Left ventricle myocardium inferior (tissue), 1 donor: ENCODE measurements around the gene PIAS1. TPM values are rescaled to one million over a fixed set of nuclear protein-coding genes. Genes with fewer than 3 reads are reported as not detected.
A peak's percentile ranks its signal among the peaks of the same experiment; 100 is the strongest.
"Not testable (repeated sequence)": the region's sequence is repeated elsewhere in the genome, so short reads cannot be mapped to it uniquely, and the experiment has no call there.

Source experiments
- DNase-seq: peaks from one replicate; pipeline ENCODE4 v3.0.0-alpha.2; 2020
- H3K27ac ChIP-seq: fragments of 200-600 bp; replicated peaks from 2 replicates; pipeline ENCODE4 v1.8.0; 2021
- H3K27me3 ChIP-seq: fragments of 200-600 bp; 2 replicates; pipeline ENCODE4 v1.8.0; 2021; ENCODE audit warnings: low read depth
- H3K36me3 ChIP-seq: fragments of 200-600 bp; 2 replicates; pipeline ENCODE4 v1.8.0; 2021
- H3K4me1 ChIP-seq: fragments of 200-600 bp; 2 replicates; pipeline ENCODE4 v1.8.0; 2021
- H3K4me3 ChIP-seq: fragments of 200-600 bp; 2 replicates; pipeline ENCODE4 v1.8.0; 2021; ENCODE audit warnings: mild to moderate bottlenecking, moderate library complexity
- H3K9me3 ChIP-seq: fragments of 200-600 bp; replicated peaks from 2 replicates; pipeline ENCODE4 v1.8.0; 2021
- intact Hi-C: fragments of 100-400 bp; cut with micrococcal nuclease; formaldehyde crosslinking; loops from one replicate; pipeline ENCODE4 v1.11.0; 2022
- long read RNA-seq: library from polyadenylated mRNA; unstranded; transcript quantifications from one replicate; pipeline ENCODE4 v2.0.0, GENCODE V29; 2021
- total RNA-seq: library from RNA; stranded (reverse); fragmentation: NEBNext Ultra II Directional; extraction: Animal tissue kit (Norgen Biotek cat#: 25700); gene quantifications from one replicate; pipeline ENCODE4 v1.2.1, GENCODE V29; 2021
- TF ChIP-seq, protein P1 (sequence below): fragments of 200-600 bp; IDR thresholded peaks from 2 replicates; pipeline ENCODE4 v1.8.0; 2021; ENCODE audit warnings: antibody characterized with exemption, mild to moderate bottlenecking, borderline replicate concordance
- donor health status: DM: no; HTN: yes; CAD: no; lungs with severe emphysema.

Gene PIAS1
- total RNA-seq: 29.9 TPM
- long read RNA-seq, full-length matches to known transcripts: 34 of 38 reads
- long read RNA-seq, partial matches to known transcripts: 0 of 38 reads
- long read RNA-seq, other reads (novel, unspliced or antisense): 4 of 38 reads

GRCh38 chr15:68053701-68054627, at the start of gene PIAS1:
PIAS1 (plus strand) TSS chr15:68054315; CDS start chr15:68054327, 12 bp downstream.
- Histone ChIP-seq H3K4me3 (peak within 1 kb of the TSS; percentile 98), H3K36me3 (no peaks in the 10 kb centered on the region), H3K4me1 (peaks cover 50% of the 10 kb centered on the region), H3K27me3 (no peaks in the 10 kb centered on the region), H3K27ac (peak within 1 kb of the TSS; percentile 92), H3K9me3 (no peaks in the 10 kb centered on the region)
- peak; percentile 95 for DNase-seq
- TF ChIP-seq, protein P1, sequence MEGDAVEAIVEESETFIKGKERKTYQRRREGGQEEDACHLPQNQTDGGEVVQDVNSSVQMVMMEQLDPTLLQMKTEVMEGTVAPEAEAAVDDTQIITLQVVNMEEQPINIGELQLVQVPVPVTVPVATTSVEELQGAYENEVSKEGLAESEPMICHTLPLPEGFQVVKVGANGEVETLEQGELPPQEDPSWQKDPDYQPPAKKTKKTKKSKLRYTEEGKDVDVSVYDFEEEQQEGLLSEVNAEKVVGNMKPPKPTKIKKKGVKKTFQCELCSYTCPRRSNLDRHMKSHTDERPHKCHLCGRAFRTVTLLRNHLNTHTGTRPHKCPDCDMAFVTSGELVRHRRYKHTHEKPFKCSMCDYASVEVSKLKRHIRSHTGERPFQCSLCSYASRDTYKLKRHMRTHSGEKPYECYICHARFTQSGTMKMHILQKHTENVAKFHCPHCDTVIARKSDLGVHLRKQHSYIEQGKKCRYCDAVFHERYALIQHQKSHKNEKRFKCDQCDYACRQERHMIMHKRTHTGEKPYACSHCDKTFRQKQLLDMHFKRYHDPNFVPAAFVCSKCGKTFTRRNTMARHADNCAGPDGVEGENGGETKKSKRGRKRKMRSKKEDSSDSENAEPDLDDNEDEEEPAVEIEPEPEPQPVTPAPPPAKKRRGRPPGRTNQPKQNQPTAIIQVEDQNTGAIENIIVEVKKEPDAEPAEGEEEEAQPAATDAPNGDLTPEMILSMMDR: no peak
- intact Hi-C loops: loop anchor here (5.0 kb wide), 1 partner anchor 182 kb away; no protein-coding TSS in a partner anchor

DNA sequence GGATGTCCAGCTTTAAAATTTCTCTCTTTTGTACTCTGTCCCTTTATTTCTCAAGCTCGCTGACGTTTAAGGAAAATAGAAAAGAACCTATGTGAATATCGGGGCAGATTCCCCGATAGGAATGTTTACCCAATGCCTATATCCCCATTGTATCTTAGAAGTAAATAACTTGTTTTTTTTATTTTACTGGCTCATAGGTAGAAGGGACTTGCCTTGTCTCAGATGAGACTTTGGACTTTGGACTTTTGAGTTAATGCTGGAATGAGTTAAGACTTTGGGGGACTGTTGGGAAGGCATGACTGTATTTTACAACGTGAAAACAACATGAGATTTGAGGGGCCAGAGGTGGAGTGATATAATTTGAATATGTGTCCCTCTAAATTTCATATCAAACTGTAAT, 46.5 kb upstream of the PIAS1 start:
- not testable (repeated sequence) for DNase-seq, H3K27ac ChIP-seq

GRCh38 chr15:68010361-68011153, 43.6 kb upstream of the PIAS1 start:
- no peaks in the 10 kb centered on the region for H3K27me3 ChIP-seq
- intact Hi-C loops: no loop called here
- H3K36me3 ChIP-seq: no peaks in the 10 kb centered on the region
- no peak overlapping the region for H3K27ac ChIP-seq
- no peak for DNase-seq
- no peaks in the 10 kb centered on the region for H3K4me1 ChIP-seq
- H3K9me3 ChIP-seq: peaks cover 10% of the 10 kb centered on the region
- H3K4me3 ChIP-seq: no peak overlapping the region
- TF ChIP-seq, protein P1: no peak

More for the DNA sequence above, 46.5 kb upstream of the PIAS1 start:
- H3K4me1 ChIP-seq, H3K4me3 ChIP-seq, H3K36me3 ChIP-seq, H3K9me3 ChIP-seq, intact Hi-C loops, H3K27me3 ChIP-seq: not testable (repeated sequence)

DNA sequence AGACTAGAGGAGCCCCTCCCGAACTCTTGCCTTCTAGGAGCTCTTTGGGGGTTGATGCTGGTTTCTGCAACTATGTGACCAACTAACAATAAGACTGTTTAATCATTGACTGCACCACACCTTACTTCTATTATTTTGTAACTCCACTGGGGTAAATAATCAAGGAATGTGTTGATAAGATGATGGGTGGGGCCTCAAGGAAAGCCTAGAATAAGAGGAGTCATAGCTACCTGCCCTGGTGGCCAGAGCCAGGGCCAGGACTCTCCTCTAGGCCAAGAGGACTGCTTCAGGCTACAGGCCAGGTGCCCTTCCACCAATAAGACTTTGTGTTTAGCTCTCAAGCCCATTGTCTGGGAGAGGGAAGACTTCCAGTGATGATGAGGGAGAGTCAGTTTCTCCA, 41.2 kb upstream of the PIAS1 start:
- DNase-seq: no peak
- Histone ChIP-seq H3K27me3 (no peaks in the 10 kb centered on the region), H3K9me3 (no peaks in the 10 kb centered on the region), H3K4me1 (no peaks in the 10 kb centered on the region), H3K36me3 (no peaks in the 10 kb centered on the region), H3K27ac (no peak overlapping the region), H3K4me3 (no peak overlapping the region)
- TF ChIP-seq, protein P1: no peak
- intact Hi-C loops: no loop called here

DNA sequence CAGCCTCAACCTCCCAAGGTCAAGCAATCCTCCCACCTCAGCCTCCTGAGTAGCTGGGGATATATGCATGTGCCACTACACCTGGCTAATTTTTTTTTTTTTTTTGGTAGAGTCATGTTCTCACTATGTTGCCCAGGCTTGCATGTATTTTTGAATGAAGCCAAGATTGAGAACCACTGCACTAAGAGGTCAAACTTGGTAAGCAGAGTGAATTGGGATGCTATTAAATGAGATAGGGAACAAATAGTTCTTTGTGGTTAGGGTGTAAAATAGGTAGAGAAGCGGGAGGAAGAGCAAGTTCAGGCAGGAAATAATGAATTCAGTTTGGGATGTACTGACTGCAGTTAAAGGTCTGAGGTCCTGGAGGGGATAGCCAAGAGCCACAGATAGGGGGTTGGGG, 39.9 kb upstream of the PIAS1 start:
- H3K4me3 ChIP-seq: no peak overlapping the region
- H3K9me3 ChIP-seq: no peaks in the 10 kb centered on the region
- no peaks in the 10 kb centered on the region for H3K36me3 ChIP-seq
- H3K27ac ChIP-seq: no peak overlapping the region
- no peaks in the 10 kb centered on the region for H3K4me1 ChIP-seq
- DNase-seq: no peak
- TF ChIP-seq, protein P1: no peak
- no peaks in the 10 kb centered on the region for H3K27me3 ChIP-seq
- intact Hi-C loops: no loop called here
